HG03066 (cell line): Measurements from ENCODE around the gene THSD4.
"Not testable (repeated sequence)": the region's sequence is repeated elsewhere in the genome, so short reads cannot be mapped to it uniquely, and the experiment has no call there.

Source experiments
- ATAC-seq: cut with Tn5 transposase; IDR thresholded peaks from one replicate; pipeline ENCODE4 v1.9.1; 2021; ENCODE audit warnings: low read depth; ENCODE audit not compliant: unreplicated experiment

THSD4 gene

DNA sequence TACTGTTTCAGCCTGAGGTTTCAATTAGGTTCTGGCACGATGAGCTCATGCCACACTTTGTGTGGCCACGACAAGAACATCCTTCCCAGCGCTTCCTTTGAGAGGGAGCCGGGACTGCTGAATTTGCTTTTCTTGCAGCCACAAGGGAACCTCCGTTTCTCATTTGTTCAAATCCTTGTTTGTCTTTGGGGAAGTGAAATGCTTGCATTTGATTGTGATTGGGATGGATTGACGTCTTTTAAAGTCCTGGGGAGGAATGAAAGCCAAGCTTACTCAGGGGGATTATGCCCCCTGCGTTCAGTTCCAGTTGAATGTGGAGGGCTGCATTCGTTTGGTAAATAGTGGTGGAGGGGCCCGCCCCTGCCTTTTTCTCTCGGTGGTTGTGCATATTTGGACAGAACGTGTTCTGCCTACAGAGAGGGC, 277.6 kb downstream of the THSD4 start:
- ATAC-seq = no peak

DNA sequence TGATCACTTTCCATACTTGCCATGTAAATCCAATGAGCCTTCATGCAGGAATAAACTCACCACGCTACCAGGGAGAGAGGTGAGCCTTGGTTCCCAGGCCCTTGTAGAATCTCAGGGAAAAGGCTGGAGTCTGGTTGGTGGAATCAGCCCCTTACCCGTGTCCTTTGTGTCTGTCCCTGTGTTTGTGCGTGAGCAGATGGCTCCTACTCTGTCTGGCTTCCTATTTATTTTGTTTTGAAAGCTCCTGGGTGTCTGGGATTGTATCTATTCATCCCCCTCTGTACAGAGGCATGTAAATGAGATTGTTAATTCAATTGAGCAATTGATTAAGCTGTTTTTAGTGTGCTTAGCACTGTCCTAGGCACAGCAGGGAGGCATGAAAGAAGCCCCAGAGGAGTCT, 278.1 kb downstream of the THSD4 start:
- ATAC-seq = no peak

DNA sequence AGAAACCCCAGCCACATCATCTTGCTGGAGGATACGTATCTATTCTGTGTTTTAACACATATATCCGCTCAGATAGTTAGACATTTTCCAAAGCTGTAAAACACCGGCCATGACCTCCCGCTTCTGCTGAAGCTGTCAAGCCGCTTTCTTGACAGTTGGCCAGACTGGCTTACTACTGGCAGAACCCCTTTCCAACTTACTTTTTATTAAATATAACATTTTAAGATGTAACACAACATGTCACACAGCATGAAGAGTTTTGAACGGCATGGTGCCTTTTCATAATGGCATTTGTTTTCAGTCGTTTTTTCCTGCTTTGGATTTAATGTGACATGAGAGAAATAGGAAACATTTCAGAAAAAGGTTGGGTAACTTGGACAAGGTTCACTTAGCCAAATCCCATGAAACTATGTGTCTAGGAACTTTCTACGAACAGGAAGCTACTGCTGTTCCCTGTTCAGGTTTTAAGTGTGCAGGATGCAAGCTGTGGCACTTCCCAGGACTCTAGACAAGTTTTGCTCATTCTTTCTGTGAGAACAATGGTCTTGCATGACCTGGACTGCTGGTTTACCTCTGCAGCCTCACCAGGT, 281.4 kb downstream of the THSD4 start:
- ATAC-seq = no peak

DNA sequence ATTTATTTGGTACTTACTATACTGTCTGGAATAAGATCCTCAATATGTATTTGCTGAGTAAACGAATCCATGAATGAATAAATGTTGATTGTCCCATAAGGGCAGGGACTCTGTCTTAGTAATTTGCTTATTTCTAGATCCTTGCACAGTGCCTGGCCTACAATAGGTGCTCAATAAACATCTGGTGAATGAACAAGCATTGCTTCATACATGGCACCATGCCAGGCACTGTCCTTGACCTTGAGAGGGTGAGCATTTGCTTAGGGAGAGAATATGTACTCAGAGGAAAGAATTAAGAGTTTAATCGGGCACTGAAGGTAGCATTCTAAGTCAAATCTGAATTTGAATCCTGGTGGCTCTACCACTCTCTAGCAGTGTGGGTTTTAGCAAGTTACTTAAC, 282.1 kb downstream of the THSD4 start:
- ATAC-seq = no peak

DNA sequence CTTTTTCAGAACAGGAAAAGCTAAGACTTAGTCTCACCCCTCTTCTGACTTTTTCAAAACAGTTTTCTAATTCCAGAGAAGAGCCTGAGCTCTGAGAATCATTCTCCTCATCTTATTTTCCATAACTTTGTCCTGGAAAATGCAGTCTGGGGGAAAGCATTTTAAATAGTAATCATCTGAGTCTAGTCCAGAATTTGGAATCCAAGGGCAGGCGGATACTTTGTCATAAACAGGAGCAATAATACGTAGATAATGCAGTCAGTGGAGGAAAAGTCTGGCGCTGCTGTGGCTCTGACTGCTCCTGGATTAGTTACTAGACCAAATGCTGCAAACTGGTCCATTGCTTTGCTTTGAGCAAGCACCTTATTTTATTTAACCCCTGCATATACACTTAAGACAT, 285.0 kb downstream of the THSD4 start:
- no peak for ATAC-seq

DNA sequence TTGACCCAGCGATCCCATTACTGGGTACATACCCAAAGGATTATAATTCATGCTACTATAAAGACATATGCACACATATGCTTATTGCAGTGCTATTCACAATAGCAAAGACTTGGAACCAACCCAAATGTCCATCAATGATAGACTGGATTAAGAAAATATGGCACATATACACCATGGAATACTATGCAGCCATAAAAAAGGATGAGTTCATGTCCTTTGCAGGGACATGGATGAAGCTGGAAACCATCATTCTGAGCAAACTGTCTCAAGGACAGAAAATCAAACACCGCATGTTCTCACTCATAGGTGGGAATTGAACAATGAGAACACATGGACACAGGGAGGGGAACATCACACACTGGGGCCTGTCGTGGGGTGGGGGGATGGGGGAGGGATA, 286.5 kb downstream of the THSD4 start:
- ATAC-seq = not testable (repeated sequence)

DNA sequence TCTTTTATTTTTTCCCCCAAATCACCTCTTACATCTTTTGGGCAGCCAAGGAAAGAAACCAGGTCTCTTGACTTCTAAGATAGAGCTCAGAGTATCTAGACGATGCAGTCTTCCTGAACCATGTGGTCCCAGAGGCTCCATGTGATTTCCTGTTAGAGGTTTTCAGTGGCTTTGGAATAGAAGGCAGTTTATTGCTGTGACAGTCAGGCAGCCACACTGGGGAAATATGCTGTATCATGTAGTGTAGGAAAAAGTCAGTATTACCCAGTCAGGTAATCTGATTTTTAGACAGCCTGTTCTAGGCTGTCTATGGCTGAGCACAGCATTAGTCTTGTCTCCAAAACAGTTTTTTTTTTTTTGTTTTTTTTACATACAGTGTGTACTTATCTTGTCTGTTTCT, 294.3 kb downstream of the THSD4 start:
- ATAC-seq = no peak

DNA sequence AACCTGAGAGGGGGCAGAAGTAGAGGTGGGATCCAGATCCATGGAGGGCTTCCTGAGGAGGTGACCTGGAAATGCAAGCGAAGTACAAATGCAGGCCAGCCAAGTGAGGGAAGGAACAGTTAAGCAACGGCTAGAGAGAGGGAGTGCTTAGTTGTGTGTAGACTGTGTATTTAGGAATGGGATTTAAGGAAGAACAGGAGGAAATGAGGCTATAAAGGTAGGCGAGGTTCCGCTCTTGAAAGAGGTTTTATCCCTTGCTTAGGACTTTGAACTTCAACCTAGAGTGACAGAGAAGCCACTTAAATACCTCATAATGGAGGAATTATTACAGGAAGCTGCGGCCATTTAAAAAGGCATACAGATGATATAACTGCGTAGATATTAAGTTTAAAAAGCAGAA, 295.1 kb downstream of the THSD4 start:
- no peak for ATAC-seq

DNA sequence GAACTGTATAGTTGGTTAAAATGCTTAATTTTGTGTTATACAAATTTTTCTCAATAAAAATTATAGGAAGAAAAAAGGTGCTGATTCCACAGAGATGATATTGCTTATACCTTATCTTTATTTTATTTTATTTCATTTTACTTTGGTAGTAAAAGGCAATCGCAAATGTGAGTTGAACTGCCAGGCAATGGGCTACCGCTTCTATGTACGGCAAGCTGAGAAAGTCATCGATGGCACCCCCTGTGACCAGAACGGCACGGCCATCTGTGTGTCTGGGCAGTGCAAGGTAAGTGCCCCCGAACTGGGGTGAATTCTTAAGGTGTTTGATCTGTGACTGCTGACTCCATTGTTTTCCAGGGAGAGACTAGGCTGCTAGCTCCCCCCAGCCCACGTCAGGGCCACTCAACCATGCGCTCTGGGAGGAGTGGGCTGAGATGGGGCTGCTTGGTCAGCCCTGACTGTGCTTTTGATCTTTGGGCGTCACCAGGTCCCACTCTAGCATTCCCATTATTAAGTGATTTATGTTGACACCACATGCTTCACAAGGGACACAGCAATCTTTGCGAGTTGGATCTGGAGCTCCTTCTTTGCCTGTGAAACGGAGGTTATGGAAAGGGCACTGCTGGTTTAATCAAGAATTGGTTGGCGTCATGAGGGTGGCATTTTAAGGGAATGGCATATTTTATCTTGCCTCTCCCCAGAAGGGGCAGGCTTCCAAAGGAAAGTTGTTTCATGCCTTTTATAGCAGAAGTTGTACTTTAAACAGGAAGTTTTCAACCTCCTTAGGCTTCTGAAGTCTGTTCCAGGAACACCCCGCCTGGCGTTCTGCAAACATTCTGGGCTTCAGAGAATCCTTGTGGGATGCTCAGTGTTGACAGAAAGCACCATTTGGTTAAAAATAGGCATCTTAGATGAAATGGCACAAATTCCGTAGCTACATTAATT, 296.5 kb downstream of the THSD4 start:
- ATAC-seq = no peak

DNA sequence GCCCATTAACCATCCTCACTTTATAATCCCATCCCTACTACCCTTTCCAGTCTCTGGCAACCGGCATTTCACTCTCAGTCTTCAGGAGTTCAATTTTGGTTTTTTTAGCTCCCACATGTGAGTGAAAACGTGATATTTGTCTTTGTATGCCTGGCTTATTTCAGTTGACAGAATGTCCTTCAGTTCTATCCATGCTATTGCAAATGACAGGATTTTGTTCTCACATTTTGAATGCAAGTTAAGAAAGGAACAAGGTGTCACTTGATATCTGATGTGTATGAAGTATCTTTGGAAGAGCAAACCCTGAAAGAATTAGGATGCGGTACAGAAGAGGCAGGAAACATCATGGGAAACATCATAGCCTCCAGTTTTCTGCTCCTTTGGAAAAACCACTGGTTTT, 298.1 kb downstream of the THSD4 start:
- ATAC-seq = no peak

DNA sequence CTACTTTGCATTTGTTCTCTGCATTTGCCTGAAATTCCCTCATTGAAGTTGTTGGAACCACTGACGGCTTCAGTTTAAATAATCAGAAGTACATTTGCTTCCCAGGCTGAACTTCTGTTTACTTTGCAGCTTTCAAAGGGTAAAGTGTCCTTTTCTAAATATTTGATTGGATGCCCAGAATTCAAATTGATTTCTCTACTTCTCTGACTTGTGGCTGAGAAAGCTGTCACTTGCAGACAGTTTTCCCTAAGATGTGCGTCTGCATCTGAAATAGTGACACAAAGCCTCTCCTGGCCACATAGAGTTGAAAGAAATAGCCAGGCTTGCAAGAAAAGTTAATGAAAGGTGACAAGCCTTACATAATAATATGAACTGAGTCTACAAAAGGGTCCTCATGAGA, 299.6 kb downstream of the THSD4 start:
- ATAC-seq = no peak

DNA sequence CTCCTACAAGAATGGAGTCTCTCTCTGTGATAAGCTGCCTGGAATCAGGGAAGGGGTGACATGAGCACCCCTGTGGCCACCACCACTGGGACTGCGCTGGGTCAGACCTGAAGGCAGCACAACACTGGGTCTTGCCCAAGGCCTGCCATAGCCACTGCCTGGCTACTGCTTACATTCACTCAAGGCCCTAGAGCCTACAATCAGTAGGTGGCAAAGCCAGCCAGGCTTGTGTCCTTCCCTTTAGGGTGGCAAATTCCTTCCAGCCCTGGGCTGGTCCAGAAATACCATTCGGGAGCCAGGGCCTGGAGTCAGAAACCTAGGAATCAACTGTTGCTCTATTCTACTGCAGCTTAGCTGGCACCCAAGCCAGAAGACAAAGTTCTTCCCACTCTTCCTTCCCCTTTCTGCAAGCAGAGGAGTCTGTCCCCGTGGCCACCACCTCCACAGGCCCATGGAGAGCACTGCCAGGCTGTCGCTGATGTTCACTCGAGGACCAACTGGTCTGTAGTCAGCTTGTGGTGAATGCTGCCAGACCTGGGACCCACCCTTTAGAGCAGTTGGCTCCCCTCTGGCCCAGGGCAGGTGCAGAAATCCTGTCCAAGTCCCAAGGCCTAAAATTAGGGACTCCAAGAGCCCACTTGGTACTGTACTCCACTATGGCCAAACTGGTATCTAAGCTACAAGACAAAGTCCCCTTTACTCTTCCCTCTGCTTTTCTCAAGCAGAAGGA, 307.4 kb downstream of the THSD4 start:
- no peak for ATAC-seq

DNA sequence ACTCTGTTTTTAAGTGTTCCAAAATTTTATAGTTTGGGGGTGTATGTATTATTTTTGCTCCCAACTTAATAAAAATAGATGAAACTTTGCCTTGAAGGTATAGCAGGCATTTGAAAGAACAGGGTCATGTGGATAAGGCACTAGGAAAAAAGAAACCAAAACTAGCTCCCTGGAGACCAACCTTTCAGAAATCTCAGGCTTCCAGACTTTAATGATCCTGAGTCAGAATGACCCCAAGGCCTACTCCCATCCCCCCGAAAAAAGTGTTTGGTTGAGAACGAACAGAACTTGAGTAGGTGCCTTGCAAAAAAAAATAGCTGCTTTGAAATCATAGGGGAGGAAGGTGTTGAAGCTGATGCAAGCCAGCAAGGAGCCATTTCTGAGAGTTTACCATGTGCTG, 309.5 kb downstream of the THSD4 start:
- no peak for ATAC-seq

DNA sequence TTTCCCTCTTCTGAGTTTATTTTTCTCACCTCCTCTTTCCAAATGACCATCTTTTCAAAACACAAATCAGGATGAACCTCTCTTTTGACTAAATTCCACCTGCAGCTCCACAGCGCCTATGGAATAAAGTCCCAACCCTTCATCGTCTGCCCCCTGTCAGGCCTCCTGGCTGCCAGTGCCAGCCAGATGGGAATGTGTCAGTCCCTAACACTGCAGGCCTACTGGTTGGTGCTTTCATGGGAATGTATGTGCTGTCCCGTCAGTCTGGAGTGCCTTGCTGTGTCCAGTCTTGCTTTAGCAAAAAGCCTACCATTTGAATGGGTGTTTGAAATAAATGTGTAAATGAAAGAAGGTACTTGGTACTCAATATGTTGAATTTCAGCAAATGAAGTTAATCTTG, 310.1 kb downstream of the THSD4 start:
- no peak for ATAC-seq

DNA sequence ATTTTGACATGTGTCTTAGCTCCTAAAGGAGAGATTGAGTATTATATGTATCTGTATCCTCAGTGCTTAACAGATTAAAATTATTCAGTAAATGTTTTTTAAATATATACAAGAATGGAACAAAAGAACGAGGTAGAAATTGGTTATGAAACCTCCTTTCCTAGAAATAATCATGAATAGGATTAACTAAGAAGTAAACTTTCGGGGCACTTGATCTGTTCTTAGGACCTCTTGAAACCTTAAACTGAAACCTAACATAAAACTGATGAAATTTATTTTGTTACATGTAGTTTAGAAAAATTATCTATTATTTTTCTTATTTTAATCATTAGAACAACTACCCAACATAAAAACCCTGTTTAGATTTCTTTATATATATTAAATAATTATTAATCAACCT, 311.5 kb downstream of the THSD4 start:
- ATAC-seq = no peak

DNA sequence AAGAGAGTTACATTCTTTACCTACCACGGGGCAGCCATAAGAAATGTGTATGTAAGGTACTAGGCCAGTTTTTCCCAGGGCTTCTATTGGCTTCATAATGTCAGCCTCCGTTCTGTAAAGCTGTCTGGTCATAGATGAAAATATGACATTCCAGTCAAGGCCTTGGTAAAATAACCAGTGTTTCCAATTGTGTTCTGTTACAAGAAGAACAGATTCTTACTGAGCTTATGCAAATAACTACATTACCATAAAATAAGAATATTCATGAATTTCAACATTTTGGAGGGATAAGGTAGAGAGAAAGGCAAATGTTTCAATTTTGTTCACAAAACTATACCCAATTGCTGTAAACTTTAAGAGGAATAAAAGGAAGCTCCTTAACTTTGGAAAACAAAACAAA, 315.5 kb downstream of the THSD4 start:
- ATAC-seq = no peak

DNA sequence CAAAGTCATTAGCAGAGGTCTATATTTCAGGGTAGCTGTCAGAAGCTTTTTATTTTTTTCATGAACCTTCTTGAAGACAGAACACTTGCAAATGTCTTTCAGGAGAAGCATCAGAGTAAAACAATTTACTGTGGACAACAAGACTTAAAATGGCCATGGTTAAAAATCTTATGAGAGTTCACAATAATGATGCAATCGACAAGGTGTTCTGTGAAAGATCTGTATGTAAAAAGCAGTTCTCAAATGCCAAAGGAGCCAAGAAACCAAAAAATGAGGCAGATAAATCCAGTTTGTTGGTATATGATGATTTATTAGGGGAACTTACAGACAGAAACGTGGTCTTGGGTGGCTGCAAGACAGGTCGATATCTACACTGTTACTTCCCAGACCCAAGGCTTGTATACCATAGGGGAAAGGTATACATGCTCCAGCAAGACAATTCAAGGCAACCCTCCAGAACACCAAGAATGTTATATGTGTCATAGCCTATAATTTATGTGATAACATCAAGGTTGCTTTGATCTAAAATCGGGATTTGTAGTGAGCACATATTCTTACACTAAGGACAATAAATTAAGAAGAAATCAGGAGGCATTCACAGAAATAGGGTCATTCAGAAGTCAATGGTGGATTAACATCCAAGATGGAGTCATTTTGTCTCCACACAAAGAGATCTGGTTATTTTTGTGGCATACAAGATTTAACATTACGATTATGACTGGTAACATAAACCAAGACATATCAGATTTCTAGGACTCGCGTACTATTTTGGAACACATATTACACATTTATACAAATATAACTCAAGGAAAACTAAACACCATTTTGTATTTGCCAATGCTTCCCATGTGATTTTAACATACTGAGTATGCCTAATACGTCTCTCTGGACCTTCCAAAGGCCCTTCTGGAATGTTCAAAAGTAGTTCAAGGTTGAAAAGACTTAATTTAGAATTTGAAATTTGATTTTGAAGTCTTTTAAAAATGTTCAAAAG, 316.4 kb downstream of the THSD4 start:
- no peak for ATAC-seq

DNA sequence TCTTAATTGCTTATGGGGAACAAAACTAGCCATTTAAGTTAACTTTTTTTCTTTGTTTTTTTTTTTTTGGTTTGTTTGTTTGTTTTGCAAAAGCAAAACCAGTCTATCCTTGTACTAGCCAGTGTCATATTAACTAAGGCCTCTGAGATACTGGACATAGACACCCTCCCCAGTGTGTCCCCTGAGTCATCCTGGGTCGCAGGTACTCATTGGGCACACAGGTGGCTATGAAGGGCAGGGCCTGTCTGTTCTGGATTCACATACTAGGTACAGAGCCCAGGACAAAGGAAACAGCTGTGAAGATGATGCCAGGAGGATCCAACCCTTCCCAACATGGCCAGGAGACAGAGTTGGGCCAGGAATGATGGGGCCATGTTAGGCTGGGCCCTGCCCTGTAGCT, 318.1 kb downstream of the THSD4 start:
- ATAC-seq = no peak

DNA sequence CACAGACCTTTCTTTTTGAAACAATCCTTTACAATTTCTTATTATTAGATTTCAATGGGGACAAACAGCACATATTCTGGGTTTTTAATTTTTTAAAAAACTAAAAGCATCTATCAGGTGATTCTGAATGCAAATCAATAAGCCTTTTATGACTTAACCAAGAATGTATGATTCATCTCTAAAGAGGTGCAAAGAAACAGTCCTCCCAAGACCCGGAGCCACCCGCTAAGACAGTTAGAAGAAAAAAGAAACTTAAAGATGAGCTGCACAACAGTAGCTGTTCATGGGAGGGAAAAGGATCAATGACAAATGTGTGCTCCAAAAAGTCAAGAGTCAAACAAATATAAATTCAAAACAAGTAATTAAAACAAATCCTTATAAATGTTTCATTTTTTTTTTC, 319.5 kb downstream of the THSD4 start:
- no peak for ATAC-seq

DNA sequence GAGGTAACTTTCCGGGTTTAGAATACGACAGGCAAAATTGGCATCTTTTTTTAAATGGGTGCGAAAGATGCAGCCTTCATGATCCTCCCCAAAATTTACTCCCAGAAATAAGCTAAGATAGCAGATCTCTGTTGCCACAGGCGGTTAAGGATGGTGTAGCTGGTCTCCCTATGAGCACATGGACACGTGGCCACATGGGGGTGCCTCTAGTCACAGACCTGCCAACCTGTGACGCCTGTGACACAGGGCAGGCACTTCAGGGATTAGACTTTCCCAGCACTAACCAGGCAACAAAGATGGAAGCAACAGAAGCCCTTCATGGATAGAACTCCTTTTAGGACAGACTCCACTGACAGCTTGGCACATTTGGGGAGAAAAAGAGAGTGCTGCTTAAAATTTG, 320.3 kb downstream of the THSD4 start:
- no peak for ATAC-seq
